SK-N-SH treated with all-trans-retinoic acid at 6 μM for 48 hours (cell line): ENCODE measurements around the gene MALL.
"Not testable (repeated sequence)": the region's sequence is repeated elsewhere in the genome, so short reads cannot be mapped to it uniquely, and the experiment has no call there.

Experiments
- ARNTL ChIP-seq: fragments of 450-650 bp; formaldehyde crosslinking; IDR thresholded peaks from 2 replicates; pipeline ENCODE4 v1.5.0; 2020; ENCODE audit warnings: low read depth, mild to moderate bottlenecking, moderate library complexity, borderline replicate concordance
- CREB5 ChIP-seq: fragments of 250-450 bp; sonication (Bioruptor Pico); IDR thresholded peaks from 2 replicates; pipeline ENCODE4 v1.5.1; 2020; ENCODE audit warnings: low read depth, mild to moderate bottlenecking, moderate library complexity
- CSDC2 ChIP-seq: fragments of 250-450 bp; sonication (Bioruptor Pico); IDR thresholded peaks from 2 replicates; pipeline ENCODE4 v1.5.0; 2020; ENCODE audit warnings: mild to moderate bottlenecking, moderate library complexity
- PATZ1 ChIP-seq: fragments of 250-450 bp; sonication (Bioruptor Pico); IDR thresholded peaks from 2 replicates; pipeline ENCODE4 v1.8.0; 2020; ENCODE audit warnings: mild to moderate bottlenecking, moderate library complexity, borderline replicate concordance
- TOX ChIP-seq: fragments of 250-450 bp; sonication (Bioruptor Pico); IDR thresholded peaks from 2 replicates; pipeline ENCODE4 v1.8.0; 2021; ENCODE audit warnings: mild to moderate bottlenecking, moderate library complexity, borderline replicate concordance
- ZC3H10 ChIP-seq: fragments of 250-450 bp; sonication (Bioruptor Pico); IDR thresholded peaks from 2 replicates; pipeline ENCODE4 v1.5.1; 2021; ENCODE audit warnings: mild to moderate bottlenecking, moderate library complexity
- ZFP3 ChIP-seq: fragments of 250-450 bp; sonication (Bioruptor Pico); IDR thresholded peaks from 2 replicates; pipeline ENCODE4 v1.5.0; 2020; ENCODE audit warnings: mild to moderate bottlenecking, moderate library complexity
- ZFP30 ChIP-seq: fragments of 450-650 bp; formaldehyde crosslinking; IDR thresholded peaks from 2 replicates; pipeline ENCODE4 v1.5.0; 2022; ENCODE audit warnings: mild to moderate bottlenecking, moderate library complexity
- ZNF8 ChIP-seq: fragments of 450-650 bp; formaldehyde crosslinking; IDR thresholded peaks from 2 replicates; pipeline ENCODE4 v1.5.0; 2020; ENCODE audit warnings: mild to moderate bottlenecking, moderate library complexity

- not testable (repeated sequence) for TF ChIP-seq TOX (CRISPR knock-in tag); ZFP30 (CRISPR knock-in tag); ZFP3 (CRISPR knock-in tag); CREB5; CSDC2 (CRISPR knock-in tag); PATZ1; ZC3H10 (CRISPR knock-in tag); ARNTL; ZNF8
Measured at GRCh38 chr2:110068153-110068552, 47.5 kb downstream of the MALL start.
